C4-2B (cell line): Measurements from ENCODE around the gene OPCML.

ENCODE experiments used
- H3K27ac ChIP-seq: fragments of 450-650 bp; 2 replicates; pipeline ENCODE4 v1.5.1; 2017
- CTCF ChIP-seq: fragments of 450-650 bp; conservative IDR thresholded peaks from 2 replicates; pipeline ENCODE4 v1.5.1; 2017; ENCODE audit warnings: mild to moderate bottlenecking
- ZFX ChIP-seq: fragments of 450-650 bp; IDR thresholded peaks from 2 replicates; pipeline ENCODE4 v1.6.1; 2017

The OPCML gene

GRCh38 chr11:133399855-133400625, 132.3 kb downstream of the OPCML start:
- H3K27ac ChIP-seq, result no peak overlapping the region
- TF ChIP-seq ZFX (no peak), CTCF (no peak)

GRCh38 chr11:133399294-133399693, 133.0 kb downstream of the OPCML start:
- no peak for TF ChIP-seq ZFX
- TF ChIP-seq CTCF, result no peak
- H3K27ac ChIP-seq, result no peak overlapping the region

- H3K27ac ChIP-seq, result no peak overlapping the region
- no peak for TF ChIP-seq CTCF
- TF ChIP-seq ZFX, result no peak
Measured at GRCh38 chr11:133390803-133391202, 141.5 kb downstream of the OPCML start.

- no peak overlapping the region for H3K27ac ChIP-seq
- TF ChIP-seq CTCF (no peak), ZFX (no peak)
Measured at GRCh38 chr11:133388975-133389568, 143.2 kb downstream of the OPCML start.

GRCh38 chr11:133388260-133388659, 144.0 kb downstream of the OPCML start:
- TF ChIP-seq ZFX, result no peak
- TF ChIP-seq CTCF, result no peak
- no peak overlapping the region for H3K27ac ChIP-seq

- no peak overlapping the region for H3K27ac ChIP-seq
- TF ChIP-seq ZFX (no peak), CTCF (no peak)
Measured at GRCh38 chr11:133386852-133387251, 145.4 kb downstream of the OPCML start.

GRCh38 chr11:133386262-133386661, 146.0 kb downstream of the OPCML start:
- TF ChIP-seq CTCF, result no peak
- no peak for TF ChIP-seq ZFX
- H3K27ac ChIP-seq, result no peak overlapping the region
